Body of pancreas (tissue), 4 donors: Measurements from ENCODE around the gene UBE2Q1.

ENCODE experiments used
- CTCF ChIP-seq, 7 experiments: fragments of 450-650 bp in 4 of 7; fragments of 200-600 bp in 3 of 7; sonication (generic) in 3 of 7; IDR thresholded peaks; one replicate each; pipeline ENCODE4 v1.5.1; 2016 to 2019; ENCODE audit warnings: antibody characterized with exemption in 7 of 7
- POLR2A ChIP-seq, 3 donors: fragments of 450-650 bp; IDR thresholded peaks; one replicate each; pipeline ENCODE4 v1.6.1; 2016; ENCODE audit warnings: antibody characterized with exemption in 3 of 3, mild to moderate bottlenecking in 2 of 3

DNA sequence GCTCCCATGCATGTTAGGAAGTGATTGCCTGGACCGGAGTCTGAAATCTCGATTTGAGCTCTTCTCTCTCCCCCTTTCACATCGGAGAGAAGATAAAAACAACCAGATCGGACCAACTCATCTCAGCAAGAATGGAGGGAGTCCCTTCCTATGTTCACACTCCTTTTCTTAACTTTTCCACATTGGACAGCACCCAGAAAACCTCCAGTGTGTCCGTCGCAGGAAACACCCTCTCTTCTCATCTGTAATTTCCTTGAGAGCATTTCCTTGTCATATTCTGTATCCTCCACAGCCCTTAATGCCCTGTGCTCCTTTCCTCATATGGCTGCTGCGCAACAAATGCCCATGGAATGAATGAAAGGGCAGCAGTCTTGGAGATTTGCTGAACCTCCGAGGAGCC, 57.9 kb downstream of the UBE2Q1 start:
- no peak for TF ChIP-seq CTCF (IDR thresholded peaks at IDR 0.05)
- no peak for TF ChIP-seq POLR2A (IDR thresholded peaks at IDR 0.05)
